ENCODE results near the gene SEPTIN1.
"Not testable (repeated sequence)": the region's sequence is repeated elsewhere in the genome, so short reads cannot be mapped to it uniquely, and the experiment has no call there.

The SEPTIN1 gene

GRCh38 chr16:30401768-30402425 lies 19.5 kb upstream of the SEPTIN1 start:
- DNase-seq, result no peak

GRCh38 chr16:30399435-30400186 lies 17.2 kb upstream of the SEPTIN1 start:
- no peak for DNase-seq

GRCh38 chr16:30398661-30399434 lies 16.5 kb upstream of the SEPTIN1 start:
- DNase-seq, result no peak

GRCh38 chr16:30397776-30398660 lies 15.7 kb upstream of the SEPTIN1 start:
- no peak for DNase-seq

GRCh38 chr16:30397056-30397455 lies 14.7 kb upstream of the SEPTIN1 start:
- peak; percentile 70 for DNase-seq

GRCh38 chr16:30396627-30397026 lies 14.3 kb upstream of the SEPTIN1 start:
- not testable (repeated sequence) for DNase-seq

- peak; percentile 56 for DNase-seq
Observed at GRCh38 chr16:30395992-30396585, 13.7 kb upstream of the SEPTIN1 start.

- DNase-seq, result peak; percentile 93
Observed at GRCh38 chr16:30395155-30395991, 13.0 kb upstream of the SEPTIN1 start, which contains the start of gene ZNF48. Gene ZNF48 (plus strand): TSS chr16:30395420. CDS start chr16:30395795, 375 bp downstream.

GRCh38 chr16:30394592-30395154 lies 12.3 kb upstream of the SEPTIN1 start:
- peak; percentile 43 for DNase-seq

- DNase-seq, result no peak
Observed at GRCh38 chr16:30383521-30383920, 1.2 kb upstream of the SEPTIN1 start.

GRCh38 chr16:30381291-30382041 lies 895 bp downstream of the SEPTIN1 start:
- peak; percentile 42 for DNase-seq

GRCh38 chr16:30380803-30381208 lies 1.6 kb downstream of the SEPTIN1 start:
- DNase-seq, result no peak

GRCh38 chr16:30380072-30380802 lies 2.1 kb downstream of the SEPTIN1 start:
- no peak for DNase-seq

GRCh38 chr16:30379158-30379783 lies 3.1 kb downstream of the SEPTIN1 start:
- DNase-seq, result no peak

GRCh38 chr16:30378236-30379157 lies 3.9 kb downstream of the SEPTIN1 start:
- peak; percentile 99 for DNase-seq

GRCh38 chr16:30377812-30378235 lies 4.5 kb downstream of the SEPTIN1 start:
- DNase-seq, result peak; percentile 96

- peak; percentile 82 for DNase-seq
Observed at GRCh38 chr16:30377050-30377811, 5.1 kb downstream of the SEPTIN1 start.
